H1 (cell line): Measurements from ENCODE around the gene PHYH. TPM values are rescaled to one million over a fixed set of nuclear protein-coding genes. Genes with fewer than 3 reads are reported as not detected.

Experiments used
- CTCF ChIA-PET: fragments of 300-600 bp; sonication (Branson Sonifier 250); formaldehyde crosslinking; loops from one replicate; lab custom pipeline; 2021; ENCODE audit not compliant: partially characterized antibody; lab: Charles Lee
- POLR2A ChIA-PET: fragments of 300-600 bp; sonication (Branson Sonifier 250); formaldehyde crosslinking; loops from one replicate; lab custom pipeline; 2021; ENCODE audit warnings: inconsistent platforms; ENCODE audit not compliant: partially characterized antibody; lab: Charles Lee
- DNase-seq, 2 experiments: peaks; one replicate each; pipeline versions ENCODE4 v3.0.0 to v3.0.0-alpha.2; 2010 to 2022; ENCODE audit warnings: low spot score in 2 of 2, low read depth in 1 of 2, mixed read lengths in 1 of 2
- FAIRE-seq: peaks from 2 replicates; lab custom pipeline; 2011; peaks lifted over from hg19 to GRCh38; lab: Jason Lieb, UNC
- H2AFZ ChIP-seq: 2 replicates; pipeline ENCODE4 v1.8.1; 2012; ENCODE audit warnings: low read length, inconsistent platforms
- H2AK5ac ChIP-seq: 2 replicates; pipeline ENCODE4 v1.6.1; 2013; ENCODE audit warnings: low read depth, low read length
- H2BK120ac ChIP-seq: replicated peaks from 2 replicates; pipeline ENCODE3; 2013; ENCODE audit warnings: low read depth, low read length, inconsistent platforms
- H2BK12ac ChIP-seq: 2 replicates; pipeline ENCODE4 v1.6.1; 2013; ENCODE audit warnings: low read depth, low read length
- H2BK15ac ChIP-seq: 2 replicates; pipeline ENCODE4 v1.6.1; 2013; ENCODE audit warnings: low read length
- H2BK20ac ChIP-seq: 2 replicates; pipeline ENCODE4 v1.6.1; 2013; ENCODE audit warnings: low read length
- H2BK5ac ChIP-seq: 2 replicates; pipeline ENCODE4 v1.6.1; 2013; ENCODE audit warnings: low read depth, low read length
- H3K14ac ChIP-seq: 2 replicates; pipeline ENCODE4 v1.6.1; 2013; ENCODE audit warnings: inconsistent platforms; ENCODE audit not compliant: insufficient read length
- H3K18ac ChIP-seq: 2 replicates; pipeline ENCODE4 v1.6.1; 2013; ENCODE audit warnings: low read length; ENCODE audit errors: extremely low read depth
- H3K23ac ChIP-seq: 2 replicates; pipeline ENCODE4 v1.6.1; 2013; ENCODE audit warnings: inconsistent platforms; ENCODE audit not compliant: insufficient read length
- H3K23me2 ChIP-seq: 2 replicates; pipeline ENCODE4 v1.6.1; 2013; ENCODE audit warnings: low read depth, low read length
- H3K27ac ChIP-seq: 2 replicates; pipeline ENCODE4 v1.6.1; 2011; ENCODE audit warnings: low read depth, low read length, inconsistent platforms
- H3K27me3 ChIP-seq, 4 experiments: replicated peaks in 1 of 4; 1 replicate in 1 of 4; 2 replicates in 3 of 4; pipeline versions ENCODE4 v1.6.1 to v1.8.1; 2011 to 2013; ENCODE audit warnings: low read length in 3 of 4, mild to moderate bottlenecking in 3 of 4, inconsistent platforms in 2 of 4, mixed read lengths in 2 of 4, moderate library complexity in 1 of 4; ENCODE audit not compliant: control insufficient read depth in 3 of 4, insufficient read depth in 3 of 4; ENCODE audit errors: extremely low read depth in 1 of 4
- H3K36me3 ChIP-seq, 4 experiments: 2 replicates each; pipeline versions ENCODE4 v1.6.1 to v1.8.1; 2011 to 2013; ENCODE audit warnings: mild to moderate bottlenecking in 4 of 4, low read length in 3 of 4, moderate library complexity in 2 of 4, control low read depth in 1 of 4, inconsistent platforms in 1 of 4; ENCODE audit not compliant: insufficient read depth in 4 of 4, control insufficient read depth in 2 of 4
- H3K4ac ChIP-seq: replicated peaks from 2 replicates; pipeline ENCODE3; 2013; ENCODE audit warnings: low read length, low read depth, mixed read lengths, inconsistent platforms; ENCODE audit not compliant: insufficient read length
- H3K4me1 ChIP-seq, 4 experiments: replicated peaks in 1 of 4; 1 replicate in 1 of 4; 2 replicates in 3 of 4; pipeline versions ENCODE4 v1.6.1 to v1.8.1; 2011 to 2013; ENCODE audit warnings: low read length in 3 of 4, inconsistent platforms in 2 of 4, mixed read lengths in 1 of 4; ENCODE audit not compliant: insufficient read depth in 4 of 4, control insufficient read depth in 3 of 4
- H3K4me2 ChIP-seq, 2 experiments: 2 replicates each; pipeline versions ENCODE4 v1.6.1 to v1.8.1; 2011 to 2013; ENCODE audit warnings: low read depth in 2 of 2, low read length in 2 of 2, control low read depth in 1 of 2, inconsistent platforms in 1 of 2, mild to moderate bottlenecking in 1 of 2; ENCODE audit not compliant: insufficient read depth in 1 of 2
- H3K4me3 ChIP-seq, 4 experiments: fragments of 200-600, 300-600 bp in 1 of 4; sonication (generic), shearing (Covaris generic), sonication (Bioruptor Twin) in 1 of 4; 2 replicates each; pipeline versions ENCODE4 v1.5.1 to v1.8.1; 2011 to 2016; ENCODE audit warnings: low read length in 4 of 4, low read depth in 3 of 4, control low read depth in 2 of 4, inconsistent platforms in 2 of 4, mild to moderate bottlenecking in 2 of 4, mixed read lengths in 1 of 4, moderate library complexity in 1 of 4; ENCODE audit not compliant: insufficient read depth in 2 of 4; ENCODE audit errors: extremely low read depth in 1 of 4
- H3K56ac ChIP-seq: replicated peaks from 2 replicates; pipeline ENCODE3; 2013; ENCODE audit warnings: low read depth, mild to moderate bottlenecking, mixed read lengths, low read length, inconsistent platforms; ENCODE audit not compliant: insufficient read length
- H3K79me1 ChIP-seq: 2 replicates; pipeline ENCODE4 v1.6.1; 2013; ENCODE audit warnings: low read depth, low read length, control low read depth
- H3K79me2 ChIP-seq, 2 experiments: 2 replicates each; pipeline versions ENCODE4 v1.6.1 to v1.8.1; 2012 to 2013; ENCODE audit warnings: low read length in 2 of 2, mild to moderate bottlenecking in 2 of 2, inconsistent platforms in 1 of 2; ENCODE audit not compliant: insufficient read depth in 2 of 2, control insufficient read depth in 1 of 2
- H3K9ac ChIP-seq, 4 experiments: replicated peaks in 1 of 4; 1 replicate in 1 of 4; 2 replicates in 3 of 4; pipeline versions ENCODE4 v1.6.1 to v1.8.1; 2011 to 2013; ENCODE audit warnings: low read depth in 3 of 4, low read length in 3 of 4, control low read depth in 2 of 4, mild to moderate bottlenecking in 2 of 4, moderate library complexity in 2 of 4, inconsistent platforms in 1 of 4; ENCODE audit errors: extremely low read depth in 1 of 4
- H3K9me3 ChIP-seq, 2 experiments: 2 replicates each; pipeline versions ENCODE4 v1.6.1 to v1.8.1; 2012 to 2013; ENCODE audit warnings: mild to moderate bottlenecking in 2 of 2, moderate library complexity in 2 of 2, control low read depth in 1 of 2, inconsistent platforms in 1 of 2, low read depth in 1 of 2, low read length in 1 of 2, mixed read lengths in 1 of 2; ENCODE audit not compliant: insufficient read depth in 2 of 2
- H4K20me1 ChIP-seq, 2 experiments: replicated peaks in 1 of 2; 2 replicates each; pipeline versions ENCODE3 to v1.8.1; 2011 to 2013; ENCODE audit warnings: inconsistent platforms in 2 of 2, low read length in 2 of 2, mild to moderate bottlenecking in 1 of 2; ENCODE audit not compliant: insufficient read depth in 2 of 2, control insufficient read depth in 1 of 2
- H4K5ac ChIP-seq: 2 replicates; pipeline ENCODE4 v1.6.1; 2013; ENCODE audit warnings: low read length, low read depth, mixed read lengths, inconsistent platforms; ENCODE audit not compliant: insufficient read length
- H4K8ac ChIP-seq: 2 replicates; pipeline ENCODE4 v1.8.0; 2013; ENCODE audit warnings: mild to moderate bottlenecking, moderate library complexity, low read length, inconsistent platforms; ENCODE audit not compliant: insufficient read depth; ENCODE audit errors: extremely low read depth
- H4K91ac ChIP-seq: replicated peaks from 2 replicates; pipeline ENCODE3; 2013; ENCODE audit warnings: low read length, mixed read lengths, inconsistent platforms; ENCODE audit not compliant: insufficient read length
- BACH1 ChIP-seq: IDR thresholded peaks from 2 replicates; pipeline ENCODE4 v1.6.1; 2012; ENCODE audit warnings: low read length, improper control_type of control experiment
- KDM4A ChIP-seq: IDR thresholded peaks from one replicate; pipeline ENCODE4 v1.7.1; 2012; ENCODE audit warnings: low read depth, mild to moderate bottlenecking, moderate library complexity, low read length, inconsistent platforms; ENCODE audit not compliant: severe bottlenecking
- RBBP5 ChIP-seq: IDR thresholded peaks from 2 replicates; pipeline ENCODE4 v1.7.1; 2012; ENCODE audit warnings: low read depth, mild to moderate bottlenecking, inconsistent platforms, low read length, moderate library complexity, borderline replicate concordance
- SAP30 ChIP-seq: fragments of 300-600 bp; sonication (generic); IDR thresholded peaks from 2 replicates; pipeline ENCODE4 v1.7.1; 2012; ENCODE audit warnings: low read length, moderate library complexity, mild to moderate bottlenecking, inconsistent platforms; ENCODE audit not compliant: insufficient read depth, insufficient replicate concordance
- SIN3A ChIP-seq, 2 experiments: IDR thresholded peaks in 1 of 2; conservative IDR thresholded peaks in 1 of 2; 2 replicates each; pipeline ENCODE4 v1.6.1; 2011 to 2012; ENCODE audit warnings: low read length in 2 of 2, improper control_type of control experiment in 1 of 2, low read depth in 1 of 2, mild to moderate bottlenecking in 1 of 2
- SIRT6 ChIP-seq: IDR thresholded peaks from one replicate; pipeline ENCODE4 v1.7.1; 2012; ENCODE audit warnings: low read length, inconsistent platforms
- SP2 ChIP-seq: IDR thresholded peaks from 2 replicates; pipeline ENCODE4 v1.6.1; 2012; ENCODE audit warnings: mild to moderate bottlenecking, low read length, inconsistent platforms
- WGBS, 2 experiments: shearing (Covaris generic) in 1 of 2; methylation state at CpG; one replicate each; pipeline versions ENCODE4 v1.1.6 to v1.1.7; 2013 to 2015; ENCODE audit warnings: low lambda C conversion rate in 2 of 2, mixed read lengths in 2 of 2, inconsistent platforms in 1 of 2, low coverage in 1 of 2, missing lambda C conversion rate in 1 of 2; ENCODE audit not compliant: insufficient replicate concordance in 2 of 2, insufficient coverage in 1 of 2, insufficient read length in 1 of 2; ENCODE audit errors: extremely low coverage in 1 of 2, missing lambda C conversion rate in 1 of 2; 5-methylcytosine and 5-hydroxymethylcytosine counted together
- polyA plus RNA-seq, 7 experiments: library from polyadenylated mRNA; depleted of rRNA in 3 of 7; stranded (reverse) in 5 of 7; unstranded in 2 of 7; fragments of >200 nt in 5 of 7; fragments of 200-250 nt in 2 of 7; gene quantifications; 1 replicate in 5 of 7; 2 replicates in 1 of 7; 4 replicates in 1 of 7; pipeline versions ENCODE4 v1.2.1 to v1.2.3, GENCODE V29; 2011 to 2013; ENCODE audit warnings: missing spikeins in 2 of 7, mixed read lengths in 2 of 7
- total RNA-seq: library from RNA; stranded (reverse); fragmentation: NEBNext Ultra II Directional; extraction: Animal tissue kit (Norgen Biotek cat#: 25700); gene quantifications from 2 replicates; pipeline ENCODE4 v1.2.1, GENCODE V29; 2021

Gene PHYH
- total and polyA plus RNA-seq, 2 of the 8 experiments (the other 6 are each of a cell fraction or from before 2014, with no cell fraction given) = 22.0 to 22.7 TPM

DNA sequence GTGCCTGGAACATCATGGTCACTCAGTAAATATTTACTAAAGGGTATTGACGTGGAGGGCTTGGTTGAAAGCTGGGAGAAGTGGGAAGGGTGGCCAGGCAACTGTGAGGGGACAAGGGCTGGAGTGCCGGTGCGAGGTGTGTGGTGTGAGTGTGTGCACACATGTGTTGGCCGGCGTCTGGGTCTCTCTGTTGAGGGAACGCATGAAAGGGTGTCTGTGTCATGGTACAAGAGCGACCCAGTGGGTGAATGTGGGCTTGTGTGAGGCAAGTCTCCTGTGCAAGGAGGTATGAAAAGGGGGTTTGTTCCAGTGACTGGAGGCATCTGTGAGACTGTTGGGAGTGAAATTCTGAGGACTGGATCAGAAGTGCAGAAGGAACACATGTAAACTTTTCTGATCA, 36.3 kb downstream of the PHYH start:
- no peak overlapping the region for H2BK5ac ChIP-seq
- no peaks in the 10 kb centered on the region for H3K27me3 ChIP-seq
- 90% methylated on average over 7 of the region's 7 CpGs; no CpG with 5 or more reads in 1 of the 2 experiments for WGBS, 2 experiments
- H3K4me3 ChIP-seq = no peak overlapping the region
- FAIRE-seq (no peak), DNase-seq (no peak)
- no peaks in the 10 kb centered on the region for H3K36me3 ChIP-seq
- no peaks in the 10 kb centered on the region for H4K20me1 ChIP-seq
- H2AFZ ChIP-seq = no peak overlapping the region
- no peak overlapping the region for H3K9ac ChIP-seq
- H3K27ac ChIP-seq = no peak overlapping the region
- no peak overlapping the region for H2BK120ac ChIP-seq
- POLR2A ChIA-PET = interaction anchor here (1.6 kb wide), 1 partner anchor 13 kb away, joined by 3 read pairs; no protein-coding TSS in a partner anchor
- no peak overlapping the region for H4K5ac ChIP-seq
- H2BK15ac ChIP-seq = no peak overlapping the region
- H3K18ac ChIP-seq = no peak overlapping the region; the same call in 1 of the 2 replicates
- CTCF ChIA-PET = interaction anchor here (0.9 to 1.0 kb wide), 2 partner anchors 9 to 10 kb away, joined by 3 read pairs; no protein-coding TSS in a partner anchor
- no peak overlapping the region for H2BK12ac ChIP-seq
- TF ChIP-seq KDM4A = no peak
- no peak for TF ChIP-seq SP2
- TF ChIP-seq SIN3A (conservative IDR thresholded peaks at IDR 0.05 in 1 of 2, IDR thresholded peaks at IDR 0.05 in 1 of 2; ENCODE audit: low read depth in 1 of 2, low read length in 2 of 2) = no peak
- no peak for TF ChIP-seq SIRT6
- no peak for TF ChIP-seq BACH1
- no peak for TF ChIP-seq RBBP5
- TF ChIP-seq SAP30 = no peak
- H4K8ac ChIP-seq = no peak overlapping the region
- no peak overlapping the region for H2BK20ac ChIP-seq
- no peak overlapping the region for H3K23ac ChIP-seq
- no peak overlapping the region for H3K56ac ChIP-seq
- H3K4me1 ChIP-seq = no peaks in the 10 kb centered on the region
- no peak overlapping the region for H3K14ac ChIP-seq
- H4K91ac ChIP-seq = no peak overlapping the region
- H2AK5ac ChIP-seq = no peak overlapping the region
- H3K9me3 ChIP-seq = peaks cover 0 to 5% of the 10 kb centered on the region in 2 experiments; a peak in 1 of 4 replicates
- no peak overlapping the region for H3K4me2 ChIP-seq
- no peaks in the 10 kb centered on the region for H3K23me2 ChIP-seq
- H3K79me2 ChIP-seq = no peaks in the 10 kb centered on the region
- no peaks in the 10 kb centered on the region for H3K79me1 ChIP-seq
- no peak overlapping the region for H3K4ac ChIP-seq
